HepG2 (cell line): Measurements from ENCODE around the gene KRT36. TPM values are rescaled to one million over a fixed set of nuclear protein-coding genes. Genes with fewer than 3 reads are reported as not detected.

ENCODE experiments used
- AKAP8 ChIP-seq: sonication (generic); formaldehyde crosslinking; IDR thresholded peaks from 2 replicates; pipeline ENCODE4 v1.5.1; 2020; ENCODE audit warnings: mild to moderate bottlenecking, missing genetic modification reagents
- EEA1 ChIP-seq: sonication (generic); formaldehyde crosslinking; IDR thresholded peaks from 2 replicates; pipeline ENCODE4 v1.5.1; 2020; ENCODE audit warnings: mild to moderate bottlenecking, missing genetic modification reagents, borderline replicate concordance
- FOXM1 ChIP-seq: sonication (generic); formaldehyde crosslinking; IDR thresholded peaks from 2 replicates; pipeline ENCODE4 v1.5.0; 2020; ENCODE audit warnings: missing genetic modification reagents
- FOXP4 ChIP-seq: sonication (generic); formaldehyde crosslinking; IDR thresholded peaks from 2 replicates; pipeline ENCODE4 v1.4.0; 2020; ENCODE audit warnings: missing genetic modification reagents
- GLI4 ChIP-seq: sonication (generic); formaldehyde crosslinking; IDR thresholded peaks from 2 replicates; pipeline ENCODE4 v1.5.1; 2020; ENCODE audit warnings: missing genetic modification reagents, mild to moderate bottlenecking, moderate library complexity, borderline replicate concordance
- KDM5B ChIP-seq: sonication (generic); formaldehyde crosslinking; IDR thresholded peaks from 2 replicates; pipeline ENCODE4 v1.4.0; 2020; ENCODE audit warnings: missing genetic modification reagents, mild to moderate bottlenecking, borderline replicate concordance
- MTA1 ChIP-seq: sonication (generic); formaldehyde crosslinking; IDR thresholded peaks from 2 replicates; pipeline ENCODE4 v1.4.0; 2020; ENCODE audit warnings: missing genetic modification reagents, mild to moderate bottlenecking, borderline replicate concordance
- MYNN ChIP-seq: sonication (generic); formaldehyde crosslinking; IDR thresholded peaks from 2 replicates; pipeline ENCODE4 v1.4.0; 2020; ENCODE audit warnings: mild to moderate bottlenecking, low read depth, missing genetic modification reagents
- NAIF1 ChIP-seq: sonication (generic); formaldehyde crosslinking; IDR thresholded peaks from 2 replicates; pipeline ENCODE4 v1.5.0; 2020; ENCODE audit warnings: mild to moderate bottlenecking, missing genetic modification reagents, borderline replicate concordance
- PLRG1 ChIP-seq: fragments of 450-650 bp; conservative IDR thresholded peaks from 2 replicates; pipeline ENCODE4 v1.6.1; 2016
- SP5 ChIP-seq: IDR thresholded peaks from 2 replicates; pipeline ENCODE4 v1.6.1; 2016; ENCODE audit warnings: low read depth, borderline replicate concordance
- SRY ChIP-seq: sonication (generic); formaldehyde crosslinking; IDR thresholded peaks from 2 replicates; pipeline ENCODE4 v1.8.0; 2022; ENCODE audit warnings: mild to moderate bottlenecking, missing genetic modification reagents
- ZFP90 ChIP-seq: sonication (generic); formaldehyde crosslinking; IDR thresholded peaks from 2 replicates; pipeline ENCODE4 v1.8.0; 2022; ENCODE audit warnings: missing genetic modification reagents, mild to moderate bottlenecking, inconsistent platforms, borderline replicate concordance
- ZIK1 ChIP-seq: sonication (generic); formaldehyde crosslinking; IDR thresholded peaks from 2 replicates; pipeline ENCODE4 v1.5.0; 2020; ENCODE audit warnings: mild to moderate bottlenecking, low read depth, missing genetic modification reagents, borderline replicate concordance
- ZNF12 ChIP-seq: sonication (generic); formaldehyde crosslinking; IDR thresholded peaks from 2 replicates; pipeline ENCODE4 v1.5.0; 2020; ENCODE audit warnings: missing genetic modification reagents
- ZNF331 ChIP-seq: sonication (generic); formaldehyde crosslinking; IDR thresholded peaks from 2 replicates; pipeline ENCODE4 v1.4.0; 2020; ENCODE audit warnings: missing genetic modification reagents
- ZNF652 ChIP-seq: IDR thresholded peaks from 2 replicates; pipeline ENCODE4 v1.6.1; 2016; ENCODE audit warnings: low read depth, borderline replicate concordance
- polyA plus RNA-seq, 8 experiments: library from polyadenylated mRNA; depleted of rRNA in 3 of 8; stranded (reverse) in 7 of 8; unstranded in 1 of 8; fragments of >200 nt; fragmentation: Illumina TruSeq in 4 of 8; extraction: Trizol in 4 of 8; gene quantifications; 2 replicates each; pipeline versions ENCODE4 v1.2.1 to v1.2.3, GENCODE V29; 2011 to 2016; ENCODE audit warnings: low read depth in 4 of 8, missing spikeins in 1 of 8, mixed read lengths in 1 of 8; ENCODE audit not compliant: insufficient read depth in 1 of 8
- total RNA-seq, 5 experiments: library from RNA; depleted of rRNA; stranded (reverse); fragments of >200 nt; fragmentation: Illumina TruSeq; extraction: Trizol; gene quantifications; 2 replicates each; pipeline ENCODE4 v1.2.3, GENCODE V29; 2016; ENCODE audit warnings: low read depth in 1 of 5
- TF ChIP-seq, protein P1 (sequence below): sonication (generic); formaldehyde crosslinking; IDR thresholded peaks from 2 replicates; pipeline ENCODE4 v1.4.0; 2020; ENCODE audit warnings: missing genetic modification reagents
- TF ChIP-seq, protein P2 (sequence below): sonication (generic); formaldehyde crosslinking; IDR thresholded peaks from 2 replicates; pipeline ENCODE4 v1.4.0; 2020; ENCODE audit warnings: mild to moderate bottlenecking, missing genetic modification reagents
- TF ChIP-seq, protein P3 (sequence below): sonication (generic); formaldehyde crosslinking; IDR thresholded peaks from 2 replicates; pipeline ENCODE4 v1.4.0; 2020; ENCODE audit warnings: mild to moderate bottlenecking, missing genetic modification reagents
- TF ChIP-seq, protein P4 (sequence below): sonication (generic); formaldehyde crosslinking; IDR thresholded peaks from 2 replicates; pipeline ENCODE4 v1.4.0; 2020; ENCODE audit warnings: missing genetic modification reagents, borderline replicate concordance
- TF ChIP-seq, protein P5 (sequence below): sonication (generic); formaldehyde crosslinking; IDR thresholded peaks from 2 replicates; pipeline ENCODE4 v1.4.0; 2020; ENCODE audit warnings: mild to moderate bottlenecking, missing genetic modification reagents

KRT36 gene
- total and polyA plus RNA-seq, 2 of the 13 experiments (the other 11 are each of a cell fraction or from before 2014, with no cell fraction given) = not detected

DNA sequence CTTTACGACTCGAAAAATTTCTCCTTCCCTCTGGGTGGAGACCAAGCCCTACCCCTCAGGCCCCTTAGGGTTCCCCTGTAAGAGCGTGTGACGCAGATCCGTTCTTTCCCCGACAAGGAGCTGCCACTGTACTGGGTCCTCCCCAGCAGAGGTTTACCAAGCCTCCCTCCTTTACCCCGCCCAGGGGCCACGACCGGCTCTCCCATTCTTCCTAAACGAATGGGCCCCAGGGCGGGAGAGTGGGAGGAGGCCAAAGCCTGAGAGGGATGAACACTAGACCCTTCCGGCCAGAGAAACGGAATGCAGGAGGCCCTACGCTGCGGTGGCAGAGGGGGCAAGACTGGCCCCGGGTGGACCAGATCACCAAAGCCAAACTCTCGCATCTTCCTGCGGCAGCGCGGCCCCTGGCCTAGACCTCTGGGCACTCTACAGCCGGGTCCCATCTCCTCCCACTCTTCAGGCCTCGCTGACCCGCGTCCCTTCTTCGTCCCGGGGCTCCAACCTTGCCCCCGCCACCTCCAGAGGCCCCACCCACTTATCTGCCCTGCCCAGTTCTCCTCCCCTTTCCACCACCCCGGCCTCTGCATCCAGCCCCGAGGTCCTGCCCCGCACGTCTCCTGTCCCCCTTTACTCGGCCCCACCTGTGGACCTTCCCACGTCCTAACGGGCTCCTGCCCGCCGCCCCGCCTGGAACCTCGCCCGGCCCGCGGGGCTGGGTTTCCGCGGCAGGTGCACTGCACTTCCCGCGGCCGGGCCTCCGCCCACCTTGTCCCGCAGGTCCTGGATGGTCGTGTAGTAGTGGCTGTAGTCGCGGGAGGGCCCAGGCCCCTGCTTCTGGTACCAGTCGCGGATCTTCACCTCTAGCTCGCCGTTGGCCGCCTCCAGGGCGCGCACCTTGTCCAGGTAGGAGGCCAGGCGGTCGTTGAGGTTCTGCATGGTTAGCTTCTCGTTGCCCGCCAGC, 37.6 kb upstream of the KRT36 start (continued):
- no peak for TF ChIP-seq PLRG1
- peak; percentile 77; the same call in 1 of the 2 replicates for TF ChIP-seq GLI4 (CRISPR knock-in tag)
- TF ChIP-seq AKAP8 = no peak
- no peak for TF ChIP-seq SRY (CRISPR knock-in tag)
- TF ChIP-seq ZNF652 (CRISPR knock-in tag) = no peak
- peak; percentile 19; the same call in 1 of the 2 replicates for TF ChIP-seq EEA1 (CRISPR knock-in tag)
- TF ChIP-seq, protein P1, sequence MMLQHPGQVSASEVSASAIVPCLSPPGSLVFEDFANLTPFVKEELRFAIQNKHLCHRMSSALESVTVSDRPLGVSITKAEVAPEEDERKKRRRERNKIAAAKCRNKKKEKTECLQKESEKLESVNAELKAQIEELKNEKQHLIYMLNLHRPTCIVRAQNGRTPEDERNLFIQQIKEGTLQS (CRISPR knock-in tag) = no peak
- TF ChIP-seq SP5 = peak; percentile 58; the same call in 1 of the 2 replicates
- TF ChIP-seq FOXM1 = no peak
- 0 out of 2 replicates have a peak, but pooled peaks have one; percentile 85 for TF ChIP-seq ZIK1 (CRISPR knock-in tag)
- no peak for TF ChIP-seq FOXP4 (CRISPR knock-in tag)
- peak; percentile 72 for TF ChIP-seq KDM5B (CRISPR knock-in tag)
- TF ChIP-seq NAIF1 (CRISPR knock-in tag) = no peak
- TF ChIP-seq ZNF331 = no peak
- TF ChIP-seq, protein P2, sequence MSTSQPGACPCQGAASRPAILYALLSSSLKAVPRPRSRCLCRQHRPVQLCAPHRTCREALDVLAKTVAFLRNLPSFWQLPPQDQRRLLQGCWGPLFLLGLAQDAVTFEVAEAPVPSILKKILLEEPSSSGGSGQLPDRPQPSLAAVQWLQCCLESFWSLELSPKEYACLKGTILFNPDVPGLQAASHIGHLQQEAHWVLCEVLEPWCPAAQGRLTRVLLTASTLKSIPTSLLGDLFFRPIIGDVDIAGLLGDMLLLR (CRISPR knock-in tag) = peak; percentile 29; the same call in 1 of the 2 replicates
- TF ChIP-seq, protein P3, sequence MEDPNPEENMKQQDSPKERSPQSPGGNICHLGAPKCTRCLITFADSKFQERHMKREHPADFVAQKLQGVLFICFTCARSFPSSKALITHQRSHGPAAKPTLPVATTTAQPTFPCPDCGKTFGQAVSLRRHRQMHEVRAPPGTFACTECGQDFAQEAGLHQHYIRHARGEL (CRISPR knock-in tag) = 0 out of 2 replicates have a peak, but pooled peaks have one; percentile 48
- TF ChIP-seq ZNF12 (CRISPR knock-in tag) = no peak
- no peak for TF ChIP-seq ZFP90 (CRISPR knock-in tag)
- TF ChIP-seq, protein P4, sequence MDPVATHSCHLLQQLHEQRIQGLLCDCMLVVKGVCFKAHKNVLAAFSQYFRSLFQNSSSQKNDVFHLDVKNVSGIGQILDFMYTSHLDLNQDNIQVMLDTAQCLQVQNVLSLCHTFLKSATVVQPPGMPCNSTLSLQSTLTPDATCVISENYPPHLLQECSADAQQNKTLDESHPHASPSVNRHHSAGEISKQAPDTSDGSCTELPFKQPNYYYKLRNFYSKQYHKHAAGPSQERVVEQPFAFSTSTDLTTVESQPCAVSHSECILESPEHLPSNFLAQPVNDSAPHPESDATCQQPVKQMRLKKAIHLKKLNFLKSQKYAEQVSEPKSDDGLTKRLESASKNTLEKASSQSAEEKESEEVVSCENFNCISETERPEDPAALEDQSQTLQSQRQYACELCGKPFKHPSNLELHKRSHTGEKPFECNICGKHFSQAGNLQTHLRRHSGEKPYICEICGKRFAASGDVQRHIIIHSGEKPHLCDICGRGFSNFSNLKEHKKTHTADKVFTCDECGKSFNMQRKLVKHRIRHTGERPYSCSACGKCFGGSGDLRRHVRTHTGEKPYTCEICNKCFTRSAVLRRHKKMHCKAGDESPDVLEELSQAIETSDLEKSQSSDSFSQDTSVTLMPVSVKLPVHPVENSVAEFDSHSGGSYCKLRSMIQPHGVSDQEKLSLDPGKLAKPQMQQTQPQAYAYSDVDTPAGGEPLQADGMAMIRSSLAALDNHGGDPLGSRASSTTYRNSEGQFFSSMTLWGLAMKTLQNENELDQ (CRISPR knock-in tag) = no peak
- TF ChIP-seq MYNN = no peak
- TF ChIP-seq, protein P5, sequence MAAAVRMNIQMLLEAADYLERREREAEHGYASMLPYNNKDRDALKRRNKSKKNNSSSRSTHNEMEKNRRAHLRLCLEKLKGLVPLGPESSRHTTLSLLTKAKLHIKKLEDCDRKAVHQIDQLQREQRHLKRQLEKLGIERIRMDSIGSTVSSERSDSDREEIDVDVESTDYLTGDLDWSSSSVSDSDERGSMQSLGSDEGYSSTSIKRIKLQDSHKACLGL (CRISPR knock-in tag) = no peak
- TF ChIP-seq MTA1 (CRISPR knock-in tag) = no peak; the same call in 1 of the 2 replicates
